A673 (cell line): ENCODE measurements around the gene DIPK1A.

Experiments
- EZH2 ChIP-seq: fragments of 200-600 bp; sonication (generic); IDR thresholded peaks from 2 replicates; pipeline ENCODE4 v1.6.1; 2017; ENCODE audit warnings: borderline replicate concordance, low read depth, mild to moderate bottlenecking, mixed read lengths, antibody characterized with exemption, low read length; ENCODE audit not compliant: poor library complexity, severe bottlenecking
- TF ChIP-seq, protein P1 (sequence below): fragments of 300-800, 200-600 bp; sonication (generic); conservative IDR thresholded peaks from 2 replicates; pipeline ENCODE4 v1.5.1; 2017; ENCODE audit warnings: low read depth, mild to moderate bottlenecking, antibody characterized with exemption, low read length, moderate library complexity, mixed read lengths

DNA sequence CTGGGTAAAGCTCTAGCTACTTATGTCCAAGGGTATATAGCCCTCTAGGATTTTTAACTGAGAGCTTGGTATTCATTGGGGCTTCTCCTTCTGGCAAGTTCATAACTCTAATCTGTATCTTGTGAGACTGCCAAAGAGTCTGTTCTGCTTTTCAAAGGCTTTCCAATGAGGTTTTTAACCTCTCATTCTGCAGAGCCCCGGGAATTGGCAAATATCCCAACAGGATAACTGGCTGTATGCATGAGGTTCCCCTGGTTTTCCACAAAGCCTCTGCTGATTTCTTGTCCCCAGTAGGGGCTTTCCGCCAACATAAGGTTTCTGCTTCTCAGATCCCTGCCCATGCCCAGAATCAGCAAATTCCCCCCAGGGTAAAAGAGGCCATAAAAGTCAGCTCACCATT lies 88.5 kb downstream of the DIPK1A start:
- TF ChIP-seq, protein P1, sequence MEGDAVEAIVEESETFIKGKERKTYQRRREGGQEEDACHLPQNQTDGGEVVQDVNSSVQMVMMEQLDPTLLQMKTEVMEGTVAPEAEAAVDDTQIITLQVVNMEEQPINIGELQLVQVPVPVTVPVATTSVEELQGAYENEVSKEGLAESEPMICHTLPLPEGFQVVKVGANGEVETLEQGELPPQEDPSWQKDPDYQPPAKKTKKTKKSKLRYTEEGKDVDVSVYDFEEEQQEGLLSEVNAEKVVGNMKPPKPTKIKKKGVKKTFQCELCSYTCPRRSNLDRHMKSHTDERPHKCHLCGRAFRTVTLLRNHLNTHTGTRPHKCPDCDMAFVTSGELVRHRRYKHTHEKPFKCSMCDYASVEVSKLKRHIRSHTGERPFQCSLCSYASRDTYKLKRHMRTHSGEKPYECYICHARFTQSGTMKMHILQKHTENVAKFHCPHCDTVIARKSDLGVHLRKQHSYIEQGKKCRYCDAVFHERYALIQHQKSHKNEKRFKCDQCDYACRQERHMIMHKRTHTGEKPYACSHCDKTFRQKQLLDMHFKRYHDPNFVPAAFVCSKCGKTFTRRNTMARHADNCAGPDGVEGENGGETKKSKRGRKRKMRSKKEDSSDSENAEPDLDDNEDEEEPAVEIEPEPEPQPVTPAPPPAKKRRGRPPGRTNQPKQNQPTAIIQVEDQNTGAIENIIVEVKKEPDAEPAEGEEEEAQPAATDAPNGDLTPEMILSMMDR, result no peak
- no peak for TF ChIP-seq EZH2
